Upper lobe of right lung (tissue), 1 donor: ENCODE results near the gene ZNF469. TPM values are rescaled to one million over a fixed set of nuclear protein-coding genes. Genes with fewer than 3 reads are reported as not detected.

Experiments used
- ATAC-seq: fragments of 200-7000 bp; cut with Tn5 transposase; one replicate; pipeline ENCODE4 v1.9.1; 2020; ENCODE audit warnings: mild to moderate bottlenecking, moderate library complexity
- DNase-seq: peaks from one replicate; pipeline ENCODE4 v3.0.0-alpha.2; 2020
- H3K27ac ChIP-seq: fragments of 200-600 bp; one replicate; pipeline ENCODE4 v1.8.0; 2022
- H3K27me3 ChIP-seq: fragments of 200-600 bp; one replicate; pipeline ENCODE4 v1.8.0; 2022; ENCODE audit warnings: mild to moderate bottlenecking
- H3K36me3 ChIP-seq: fragments of 200-600 bp; one replicate; pipeline ENCODE4 v1.8.0; 2022
- H3K4me1 ChIP-seq: fragments of 200-600 bp; one replicate; pipeline ENCODE4 v1.8.0; 2022
- H3K4me3 ChIP-seq: fragments of 200-600 bp; one replicate; pipeline ENCODE4 v1.8.0; 2022; ENCODE audit warnings: mild to moderate bottlenecking
- H3K9me3 ChIP-seq: fragments of 200-600 bp; one replicate; pipeline ENCODE4 v1.8.0; 2022
- CTCF ChIP-seq: fragments of 200-600 bp; IDR thresholded peaks from one replicate; pipeline ENCODE4 v1.8.0; 2022; ENCODE audit warnings: antibody characterized with exemption
- intact Hi-C: fragments of 100-400 bp; cut with DNase I; formaldehyde crosslinking; loops from one replicate; pipeline ENCODE4 v1.11.0; 2022
- total RNA-seq: library from RNA; stranded (reverse); fragmentation: NEBNext Ultra II Directional; extraction: Animal tissue kit (Norgen Biotek cat#: 25700); gene quantifications from one replicate; pipeline ENCODE4 v1.2.1, GENCODE V29; 2021
- donor health status: DM: no; HTN: yes; CAD: no; lungs with severe emphysema.

ZNF469 gene
- total RNA-seq, 1 donor from 2014 or later = 2.1 TPM

- Histone ChIP-seq H3K4me1 (no peaks in the 10 kb centered on the region), H3K36me3 (no peaks in the 10 kb centered on the region), H3K27ac (no peak overlapping the region), H3K4me3 (no peak overlapping the region), H3K9me3 (no peaks in the 10 kb centered on the region), H3K27me3 (peaks cover 4% of the 10 kb centered on the region)
- DNase-seq (no peak), ATAC-seq (no peak)
- intact Hi-C loops = no loop called here
- TF ChIP-seq CTCF = no peak
These were observed 19.9 kb downstream of the ZNF469 start for GRCh38 chr16:88402551-88403240.

GRCh38 chr16:88403794-88404581 lies 21.2 kb downstream of the ZNF469 start:
- peaks cover 4% of the 10 kb centered on the region for H3K27me3 ChIP-seq
- no peak for TF ChIP-seq CTCF
- H3K36me3 ChIP-seq = no peaks in the 10 kb centered on the region
- no peak for ATAC-seq
- no peaks in the 10 kb centered on the region for H3K4me1 ChIP-seq
- no peak overlapping the region for H3K27ac ChIP-seq
- DNase-seq = no peak
- H3K9me3 ChIP-seq = no peaks in the 10 kb centered on the region
- intact Hi-C loops = no loop called here
- no peak overlapping the region for H3K4me3 ChIP-seq

GRCh38 chr16:88404769-88405168 lies 22.0 kb downstream of the ZNF469 start:
- no peak for TF ChIP-seq CTCF
- DNase-seq (no peak), ATAC-seq (no peak)
- intact Hi-C loops = no loop called here
- no peaks in the 10 kb centered on the region for H3K4me1 ChIP-seq
- no peaks in the 10 kb centered on the region for H3K36me3 ChIP-seq
- peaks cover 4% of the 10 kb centered on the region for H3K27me3 ChIP-seq
- no peaks in the 10 kb centered on the region for H3K9me3 ChIP-seq
- H3K27ac ChIP-seq = no peak overlapping the region
- H3K4me3 ChIP-seq = no peak overlapping the region

GRCh38 chr16:88405216-88406060 lies 22.7 kb downstream of the ZNF469 start:
- DNase-seq (no peak), ATAC-seq (no peak)
- intact Hi-C loops = no loop called here
- Histone ChIP-seq H3K27me3 (peaks cover 4% of the 10 kb centered on the region), H3K27ac (no peak overlapping the region), H3K4me1 (no peaks in the 10 kb centered on the region), H3K36me3 (no peaks in the 10 kb centered on the region), H3K9me3 (no peaks in the 10 kb centered on the region), H3K4me3 (no peak overlapping the region)
- no peak for TF ChIP-seq CTCF

- Histone ChIP-seq H3K27me3 (peaks cover 4% of the 10 kb centered on the region), H3K4me3 (no peak overlapping the region), H3K4me1 (no peaks in the 10 kb centered on the region), H3K36me3 (no peaks in the 10 kb centered on the region), H3K27ac (no peak overlapping the region), H3K9me3 (no peaks in the 10 kb centered on the region)
- TF ChIP-seq CTCF = no peak
- intact Hi-C loops = no loop called here
- ATAC-seq (no peak), DNase-seq (no peak)
These were observed 23.6 kb downstream of the ZNF469 start for GRCh38 chr16:88406096-88407041.
